Endothelial cell of umbilical vein (primary cell): ENCODE measurements around the gene CGA.

Experiments used
- CTCF ChIP-seq, 2 donors: IDR thresholded peaks; 1 replicate in 1 of 2; 2 replicates in 1 of 2; pipeline ENCODE4 v1.5.1; 2011; ENCODE audit warnings: low read length in 2 of 2, mild to moderate bottlenecking in 2 of 2, moderate library complexity in 2 of 2, control low read depth in 1 of 2, inconsistent platforms in 1 of 2, low read depth in 1 of 2; ENCODE audit not compliant: insufficient read depth in 1 of 2; ENCODE audit errors: extremely low read depth in 1 of 2
- EZH2 ChIP-seq: IDR thresholded peaks from 2 replicates; pipeline ENCODE4 v1.6.1; 2012; ENCODE audit warnings: borderline replicate concordance, low read depth, mild to moderate bottlenecking, moderate library complexity, low read length, inconsistent platforms; ENCODE audit not compliant: severe bottlenecking
- FOS ChIP-seq: IDR thresholded peaks from 2 replicates; pipeline ENCODE4 v1.6.1; 2011; ENCODE audit warnings: mild to moderate bottlenecking, low read length, moderate library complexity, borderline replicate concordance; ENCODE audit not compliant: insufficient read depth
- JUN ChIP-seq: IDR thresholded peaks from 2 replicates; pipeline ENCODE4 v1.6.1; 2011; ENCODE audit warnings: borderline replicate concordance, low read depth; ENCODE audit not compliant: insufficient read length, insufficient read depth
- MAX ChIP-seq: IDR thresholded peaks from 2 replicates; pipeline ENCODE4 v1.6.1; 2011; ENCODE audit not compliant: insufficient read depth, insufficient read length
- MYC ChIP-seq: IDR thresholded peaks from one replicate; pipeline ENCODE4 v1.6.1; 2011; ENCODE audit warnings: mild to moderate bottlenecking, low read depth, low read length
- POLR2A ChIP-seq: IDR thresholded peaks from 2 replicates; pipeline ENCODE4 v1.6.1; 2012; ENCODE audit warnings: low read depth, mild to moderate bottlenecking, control low read depth, low read length
- POLR2AphosphoS5 ChIP-seq: IDR thresholded peaks from 2 replicates; pipeline ENCODE4 v1.6.1; 2012; ENCODE audit warnings: low read depth, mild to moderate bottlenecking, control low read depth, low read length, moderate library complexity; ENCODE audit not compliant: insufficient read depth

- TF ChIP-seq CTCF (IDR thresholded peaks at IDR 0.05; ENCODE audit: extremely low read depth in 1 of 2, insufficient read depth in 1 of 2, low read depth in 1 of 2, low read length in 2 of 2) (no peak), EZH2 (no peak), POLR2A (no peak), MAX (no peak), POLR2AphosphoS5 (no peak), FOS (no peak), JUN (no peak), MYC (no peak)
Measured at GRCh38 chr6:87126501-87126900, 31.6 kb upstream of the CGA start.
